GM12878 (cell line): ENCODE measurements around the gene GGCT. TPM values are rescaled to one million over a fixed set of nuclear protein-coding genes. Genes with fewer than 3 reads are reported as not detected.

Experiments used
- ATAC-seq: fragments of 200-7000 bp; cut with Tn5 transposase; 3 replicates; pipeline ENCODE4 v1.9.1; 2020; ENCODE audit warnings: mild to moderate bottlenecking, moderate library complexity
- BruUV-seq: library from RNA; stranded (reverse); fragments of 400-500 nt; replicated peaks from 2 replicates; lab custom pipeline; 2021; lab: Mats Ljungman, UMichigan
- CTCF ChIA-PET: fragments of 300-600 bp; sonication (Branson Sonifier 250); formaldehyde crosslinking; extraction: SDS; loops from one replicate; lab custom pipeline; 2021; ENCODE audit warnings: inconsistent platforms; lab: Yijun Ruan, JAX
- POLR2A ChIA-PET: fragments of 350-600 bp; formaldehyde crosslinking; extraction: SDS; loops from one replicate; lab custom pipeline; 2021; ENCODE audit warnings: inconsistent platforms; lab: Charles Lee
- RAD21 ChIA-PET: fragments of 300-600 bp; sonication (Branson Sonifier 250); formaldehyde crosslinking; loops from one replicate; lab custom pipeline; 2023; ENCODE audit warnings: antibody characterized with exemption; ENCODE audit not compliant: unreplicated experiment; lab: Charles Lee
- SMC1A ChIA-PET: fragments of 300-600 bp; sonication (Branson Sonifier 250); formaldehyde crosslinking; loops from one replicate; lab custom pipeline; 2023; ENCODE audit not compliant: unreplicated experiment, uncharacterized antibody; lab: Charles Lee
- DNase-seq: peaks from one replicate; pipeline ENCODE4 v3.0.0-alpha.2; 2011; ENCODE audit warnings: low read depth, low spot score
- FAIRE-seq: peaks from 3 replicates; lab custom pipeline; 2011; peaks lifted over from hg19 to GRCh38; lab: Jason Lieb, UNC
- H2AFZ ChIP-seq: 2 replicates; pipeline ENCODE4 v1.6.0; 2011; ENCODE audit warnings: low read depth, low read length, control low read depth; ENCODE audit not compliant: control insufficient read depth
- H3K27ac ChIP-seq: 2 replicates; pipeline ENCODE4 v1.5.1; 2011; ENCODE audit warnings: control low read depth; ENCODE audit not compliant: control insufficient read depth, insufficient read depth
- H3K27me3 ChIP-seq, 2 experiments: replicated peaks in 1 of 2; 2 replicates each; pipeline versions ENCODE4 v1.6.0 to v1.6.1; 2011; ENCODE audit warnings: low read length in 1 of 2; ENCODE audit not compliant: control insufficient read depth in 2 of 2, insufficient read depth in 2 of 2
- H3K36me3 ChIP-seq, 2 experiments: 2 replicates each; pipeline ENCODE4 v1.5.1; 2011; ENCODE audit warnings: low read length in 1 of 2; ENCODE audit not compliant: control insufficient read depth in 2 of 2, insufficient read depth in 2 of 2
- H3K4me1 ChIP-seq: 2 replicates; pipeline ENCODE4 v1.6.1; 2011; ENCODE audit warnings: mild to moderate bottlenecking, low read length, moderate library complexity, mixed read lengths; ENCODE audit not compliant: control insufficient read depth, insufficient read depth
- H3K4me2 ChIP-seq: 2 replicates; pipeline ENCODE4 v1.6.0; 2011; ENCODE audit warnings: control low read depth; ENCODE audit not compliant: control insufficient read depth, insufficient read depth
- H3K4me3 ChIP-seq: fragments of 200-600 bp; sonication (generic); 2 replicates; pipeline ENCODE4 v1.5.1; 2016
- H3K79me2 ChIP-seq: 2 replicates; pipeline ENCODE4 v1.6.0; 2011; ENCODE audit warnings: low read length; ENCODE audit not compliant: control insufficient read depth, insufficient read depth
- H3K9ac ChIP-seq: 2 replicates; pipeline ENCODE4 v1.8.0; 2011; ENCODE audit warnings: low read length, control low read depth, mixed read lengths; ENCODE audit not compliant: control insufficient read depth, insufficient read depth
- H3K9me3 ChIP-seq: replicated peaks from 3 replicates; pipeline ENCODE4 v1.5.1; 2011; ENCODE audit warnings: mild to moderate bottlenecking, low read length; ENCODE audit not compliant: control insufficient read depth, insufficient read depth
- H4K20me1 ChIP-seq: 2 replicates; pipeline ENCODE4 v1.6.0; 2011; ENCODE audit not compliant: control insufficient read depth, insufficient read depth
- BACH1 ChIP-seq: fragments of 450-650 bp; IDR thresholded peaks from 2 replicates; pipeline ENCODE4 v1.6.1; 2017; ENCODE audit warnings: mild to moderate bottlenecking, borderline replicate concordance
- BCL11A ChIP-seq: IDR thresholded peaks from 2 replicates; pipeline ENCODE4 v1.6.1; 2011; ENCODE audit warnings: low read depth, low read length
- CREM ChIP-seq: IDR thresholded peaks from 2 replicates; pipeline ENCODE4 v1.6.1; 2014; ENCODE audit warnings: antibody characterized with exemption, low read depth
- EED ChIP-seq: sonication (generic); IDR thresholded peaks from 2 replicates; pipeline ENCODE4 v1.6.1; 2016; ENCODE audit warnings: antibody characterized with exemption, low read depth
- EP300 ChIP-seq, 2 experiments: fragments of 150-350 bp in 1 of 2; IDR thresholded peaks; 2 replicates each; pipeline ENCODE4 v1.6.1; 2011 to 2012; ENCODE audit warnings: low read depth in 2 of 2, low read length in 2 of 2, borderline replicate concordance in 1 of 2, improper control_type of control experiment in 1 of 2, inconsistent platforms in 1 of 2; ENCODE audit not compliant: control insufficient read depth in 1 of 2
- FOXK2 ChIP-seq: fragments of 450-650 bp; IDR thresholded peaks from 2 replicates; pipeline ENCODE4 v1.6.1; 2017; ENCODE audit warnings: mild to moderate bottlenecking, moderate library complexity
- IKZF1 ChIP-seq: fragments of 450-650 bp; conservative IDR thresholded peaks from 2 replicates; pipeline ENCODE4 v1.6.1; 2017; ENCODE audit warnings: antibody characterized with exemption, mild to moderate bottlenecking
- IKZF2 ChIP-seq, 2 experiments: fragments of 450-650 bp; IDR thresholded peaks; 2 replicates each; pipeline ENCODE4 v1.6.1; 2017; ENCODE audit warnings: mild to moderate bottlenecking in 2 of 2, moderate library complexity in 2 of 2
- IRF4 ChIP-seq: IDR thresholded peaks from 2 replicates; pipeline ENCODE4 v1.6.1; 2011; ENCODE audit warnings: low read depth, low read length
- MEF2B ChIP-seq: fragments of 450-650 bp; IDR thresholded peaks from 2 replicates; pipeline ENCODE4 v1.6.1; 2018; ENCODE audit warnings: mild to moderate bottlenecking, moderate library complexity; ENCODE audit not compliant: partially characterized antibody, poor library complexity, severe bottlenecking
- MLLT1 ChIP-seq: fragments of 450-650 bp; IDR thresholded peaks from 2 replicates; pipeline ENCODE4 v1.6.1; 2016; ENCODE audit warnings: mild to moderate bottlenecking
- RELA ChIP-seq: fragments of 450-650 bp; IDR thresholded peaks from 2 replicates; pipeline ENCODE4 v1.8.0; 2014; ENCODE audit warnings: borderline replicate concordance; ENCODE audit not compliant: partially characterized antibody
- RUNX3 ChIP-seq: IDR thresholded peaks from 2 replicates; pipeline ENCODE4 v1.6.1; 2012; ENCODE audit warnings: low read length, inconsistent platforms
- SKIL ChIP-seq: fragments of 450-650 bp; IDR thresholded peaks from 2 replicates; pipeline ENCODE4 v1.6.1; 2017; ENCODE audit warnings: mild to moderate bottlenecking, low read depth, inconsistent platforms; ENCODE audit not compliant: poor library complexity, severe bottlenecking
- SPI1 ChIP-seq: IDR thresholded peaks from 2 replicates; pipeline ENCODE4 v1.6.1; 2011; ENCODE audit warnings: low read depth, mild to moderate bottlenecking, low read length, moderate library complexity, borderline replicate concordance; ENCODE audit not compliant: insufficient read depth
- ZNF687 ChIP-seq: fragments of 450-650 bp; IDR thresholded peaks from 2 replicates; pipeline ENCODE4 v1.6.1; 2017; ENCODE audit warnings: mild to moderate bottlenecking, moderate library complexity
- WGBS: methylation state at CpG from one replicate; pipeline ENCODE4 v1.1.6; 2016; ENCODE audit warnings: low lambda C conversion rate; ENCODE audit not compliant: insufficient replicate concordance, insufficient coverage; ENCODE audit errors: missing lambda C conversion rate; 5-methylcytosine and 5-hydroxymethylcytosine counted together
- in situ Hi-C: fragments of 300-500 bp; cut with MboI; formaldehyde crosslinking; loops from 9 replicates; pipeline ENCODE4 v1.14.3; 2018; ENCODE audit warnings: mixed read lengths
- intact Hi-C: fragments of 100-400 bp; cut with micrococcal nuclease; formaldehyde crosslinking; loops from one replicate; pipeline ENCODE4 v1.14.2; 2022; ENCODE audit not compliant: unreplicated experiment
- polyA plus RNA-seq, 11 experiments: library from polyadenylated mRNA; depleted of rRNA in 4 of 11; unstranded in 6 of 11; stranded (reverse) in 5 of 11; fragments of >200 nt; fragmentation: Nextera tagmentation in 4 of 11; fragmentation: Illumina TruSeq in 1 of 11; extraction: Ambion mirVana in 4 of 11; extraction: Trizol in 1 of 11; gene quantifications; 1 replicate in 1 of 11; 2 replicates in 10 of 11; pipeline versions ENCODE4 v1.2.1 to v1.2.3, GENCODE V29; 2011 to 2016; ENCODE audit warnings: inconsistent platforms in 2 of 11, missing spikeins in 2 of 11, low read depth in 1 of 11
- total RNA-seq, 4 experiments: library from RNA; depleted of rRNA in 3 of 4; stranded (reverse); fragments of >200 nt in 3 of 4; fragmentation: Illumina TruSeq in 1 of 4; extraction: Trizol in 1 of 4; gene quantifications; 2 replicates each; pipeline versions ENCODE4 v1.2.1 to v1.2.3, GENCODE V29; 2013 to 2021

Gene GGCT
- total and polyA plus RNA-seq, 10 of the 15 experiments (the other 5 are each of a cell fraction or from before 2014, with no cell fraction given), result 57.0 to 215 (median 92.3) TPM

- RAD21 ChIA-PET, result interaction anchor here (1.0 to 2.2 kb wide), 6 partner anchors 10 to 185 kb away, joined by 3 to 7 read pairs (median 4); no protein-coding TSS in a partner anchor
- Histone ChIP-seq H3K9ac (no peak overlapping the region), H3K4me1 (peaks cover 32% of the 10 kb centered on the region), H3K27me3 (no peaks in the 10 kb centered on the region), H2AFZ (no peak overlapping the region; the same call in 1 of the 2 replicates), H3K36me3 (peaks cover 0 to 2% of the 10 kb centered on the region in 2 experiments; a peak in 2 of 4 replicates), H3K4me3 (no peak overlapping the region), H3K9me3 (no peaks in the 10 kb centered on the region), H4K20me1 (no peaks in the 10 kb centered on the region), H3K27ac (peak overlapping the region; percentile 47), H3K4me2 (peak overlapping the region; percentile 58), H3K79me2 (peaks cover 2% of the 10 kb centered on the region; the same call in 1 of the 2 replicates)
- in situ Hi-C loops, result no loop called here
- WGBS, result 5% methylated on average over 5 of the region's 5 CpGs
- no peak for FAIRE-seq
- peak; percentile 49 for DNase-seq
- CTCF ChIA-PET, result interaction anchor here (0.6 to 3.4 kb wide), 7 partner anchors 10 to 301 kb away, joined by 3 to 10 read pairs (median 4); no protein-coding TSS in a partner anchor
- intact Hi-C loops, result loop anchor here (5.0 kb wide), 1 partner anchor 38 kb away; the partner anchor contains the start of gene GGCT
- POLR2A ChIA-PET, result interaction anchor here (0.7 to 3.0 kb wide), 2 partner anchors 14 to 218 kb away, joined by 3 to 9 read pairs; partner anchors contain the start of gene NOD1
- ATAC-seq, result peak; percentile 86
- BruUV-seq, result no TSS peak
- SMC1A ChIA-PET, result interaction anchor here (0.7 to 2.7 kb wide), 9 partner anchors 12 to 300 kb away, joined by 3 to 18 read pairs (median 4); partner anchors contain the start of gene NOD1
- peak; percentile 59; the same call in 1 of the 2 replicates for TF ChIP-seq RUNX3
- peak; percentile 56; the same call in 1 of the 2 replicates for TF ChIP-seq SPI1
- TF ChIP-seq FOXK2, result no peak
- 0 out of 4 replicates have a peak, but pooled peaks of 1 of the 2 experiments have one; percentile 14 for TF ChIP-seq EP300 (IDR thresholded peaks at IDR 0.05; ENCODE audit: borderline replicate concordance in 1 of 2, control insufficient read depth in 1 of 2, low read depth in 2 of 2, low read length in 2 of 2)
- peak; percentile 40 for TF ChIP-seq IKZF1
- peak; percentile 72 for TF ChIP-seq MEF2B
- peak; percentile 39; the same call in 1 of the 2 replicates for TF ChIP-seq BCL11A
- peak; percentile 26 to 65; a peak in 3 of 4 replicates for TF ChIP-seq IKZF2 (IDR thresholded peaks at IDR 0.05)
- peak; percentile 43; the same call in 1 of the 2 replicates for TF ChIP-seq EED
- TF ChIP-seq RELA, result no peak
- TF ChIP-seq CREM, result no peak
- TF ChIP-seq SKIL, result peak; percentile 35
- TF ChIP-seq BACH1, result no peak
- no peak for TF ChIP-seq MLLT1
- peak; percentile 15; the same call in 1 of the 2 replicates for TF ChIP-seq IRF4
- peak; percentile 59 for TF ChIP-seq ZNF687
Measured at GRCh38 chr7:30464231-30464671, 40.4 kb downstream of the GGCT start.
